Astrocyte (in vitro differentiated cells and primary cell): ENCODE results near the gene TMEM115. TPM values are rescaled to one million over a fixed set of nuclear protein-coding genes. Genes with fewer than 3 reads are reported as not detected.

Experiments used
- DNase-seq: peaks from one replicate; pipeline ENCODE4 v3.0.0-alpha.2; 2010; ENCODE audit warnings: low read depth
- FAIRE-seq: peaks from 2 replicates; lab custom pipeline; 2011; peaks lifted over from hg19 to GRCh38; lab: Jason Lieb, UNC
- H2AFZ ChIP-seq: 2 replicates; pipeline ENCODE4 v1.6.0; 2012; ENCODE audit warnings: low read depth, low read length, inconsistent platforms
- H3K27ac ChIP-seq: 2 replicates; pipeline ENCODE4 v1.5.1; 2011; ENCODE audit warnings: low read depth, low read length, inconsistent platforms
- H3K27me3 ChIP-seq: 2 replicates; pipeline ENCODE4 v1.6.0; 2011; ENCODE audit warnings: low read length, inconsistent platforms; ENCODE audit not compliant: insufficient read depth
- H3K36me3 ChIP-seq: 2 replicates; pipeline ENCODE4 v1.5.1; 2011; ENCODE audit warnings: low read length, inconsistent platforms; ENCODE audit not compliant: insufficient read depth
- H3K4me1 ChIP-seq: 2 replicates; pipeline ENCODE4 v1.5.1; 2011; ENCODE audit warnings: low read length, inconsistent platforms; ENCODE audit not compliant: insufficient read depth
- H3K4me2 ChIP-seq: 2 replicates; pipeline ENCODE4 v1.6.0; 2012; ENCODE audit warnings: low read length, inconsistent platforms
- H3K4me3 ChIP-seq: 2 replicates; pipeline ENCODE4 v1.5.1; 2011; ENCODE audit warnings: low read depth, mild to moderate bottlenecking, low read length, inconsistent platforms; ENCODE audit not compliant: insufficient read depth
- H3K79me2 ChIP-seq: 2 replicates; pipeline ENCODE4 v1.6.0; 2012; ENCODE audit warnings: mild to moderate bottlenecking, low read length, inconsistent platforms; ENCODE audit not compliant: insufficient read depth
- H3K9ac ChIP-seq: 2 replicates; pipeline ENCODE4 v1.6.0; 2012; ENCODE audit warnings: mild to moderate bottlenecking, low read length, inconsistent platforms
- H3K9me3 ChIP-seq: 2 replicates; pipeline ENCODE4 v1.5.1; 2012; ENCODE audit warnings: low read depth, mild to moderate bottlenecking, low read length, inconsistent platforms; ENCODE audit not compliant: insufficient read depth
- H4K20me1 ChIP-seq: 2 replicates; pipeline ENCODE4 v1.6.0; 2012; ENCODE audit warnings: low read length, inconsistent platforms; ENCODE audit not compliant: insufficient read depth
- H3K27ac Mint-ChIP-seq: one replicate; pipeline ENCODE4 v1.8.0; 2021; ENCODE audit warnings: mild to moderate bottlenecking, mixed read lengths; ENCODE audit not compliant: unreplicated experiment
- H3K27me3 Mint-ChIP-seq: one replicate; pipeline ENCODE4 v1.8.0; 2021; ENCODE audit warnings: low read depth, mixed read lengths; ENCODE audit not compliant: unreplicated experiment
- H3K36me3 Mint-ChIP-seq: one replicate; pipeline ENCODE4 v1.8.0; 2021; ENCODE audit warnings: low read depth, mixed read lengths; ENCODE audit not compliant: unreplicated experiment
- H3K4me1 Mint-ChIP-seq: one replicate; pipeline ENCODE4 v1.8.0; 2021; ENCODE audit warnings: low read depth, mixed read lengths; ENCODE audit not compliant: unreplicated experiment
- H3K4me3 Mint-ChIP-seq: one replicate; pipeline ENCODE4 v1.8.0; 2021; ENCODE audit warnings: mild to moderate bottlenecking, moderate library complexity, mixed read lengths; ENCODE audit not compliant: unreplicated experiment
- H3K9me3 Mint-ChIP-seq: one replicate; pipeline ENCODE4 v1.8.0; 2021; ENCODE audit warnings: mild to moderate bottlenecking, mixed read lengths; ENCODE audit not compliant: unreplicated experiment
- EZH2 ChIP-seq: IDR thresholded peaks from 2 replicates; pipeline ENCODE4 v1.6.1; 2012; ENCODE audit warnings: mild to moderate bottlenecking, low read length, inconsistent platforms; ENCODE audit not compliant: insufficient read depth
- total RNA-seq: library from RNA; stranded (reverse); gene quantifications from 2 replicates; pipeline ENCODE4 v1.2.1, GENCODE V29; 2021
- TF ChIP-seq, protein P1 (sequence below): IDR thresholded peaks from 2 replicates; pipeline ENCODE4 v1.5.1; 2011; ENCODE audit warnings: low read depth, mild to moderate bottlenecking, inconsistent platforms, low read length, moderate library complexity; ENCODE audit not compliant: insufficient read depth

TMEM115 gene
- total RNA-seq, 1 donor from 2014 or later: 48.7 TPM

DNA sequence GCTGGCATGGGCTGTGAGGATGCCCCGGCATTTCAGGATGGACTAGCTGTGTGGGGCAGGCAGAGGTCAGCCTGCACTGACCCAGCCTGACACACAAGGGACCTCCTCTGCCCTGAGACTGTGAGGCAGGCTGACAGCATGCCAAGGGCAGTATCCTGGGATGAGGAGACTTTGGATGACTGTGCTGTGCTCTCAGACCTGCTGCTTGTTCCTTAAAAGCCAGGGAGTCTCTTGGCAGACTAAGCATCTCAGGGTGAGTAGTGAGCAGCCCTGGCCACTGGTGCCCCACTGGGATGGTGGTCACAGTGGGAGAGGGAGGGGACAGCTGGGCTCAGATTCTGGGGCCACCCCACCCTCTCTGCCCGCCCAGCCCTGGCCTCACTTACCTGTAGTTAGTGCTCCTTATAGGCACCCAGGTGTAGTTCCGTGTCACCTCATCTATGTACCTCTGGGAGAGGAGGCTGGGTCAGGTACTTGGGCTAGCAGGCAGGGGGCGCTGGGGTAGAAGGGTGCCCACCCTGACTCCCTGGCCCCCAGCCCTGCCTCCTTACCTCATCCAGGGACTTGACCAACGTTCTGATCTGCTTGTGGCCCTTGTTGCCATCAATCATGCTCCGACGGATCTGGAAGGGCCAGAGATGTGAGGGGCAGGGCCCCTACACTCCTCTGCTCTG lies 16.1 kb upstream of the TMEM115 start:
- DNase-seq (no peak), FAIRE-seq (no peak)
- no peak overlapping the region for H3K27ac ChIP-seq
- H3K4me3 ChIP-seq: no peak overlapping the region
- Mint-ChIP-seq H3K27ac (no peak overlapping the region), H3K9me3 (no peaks in the 10 kb centered on the region), H3K4me3 (no peak overlapping the region), H3K27me3 (peaks cover 25% of the 10 kb centered on the region), H3K36me3 (no peaks in the 10 kb centered on the region), H3K4me1 (peaks cover 8% of the 10 kb centered on the region)
- no peak overlapping the region for H2AFZ ChIP-seq
- peaks cover 4% of the 10 kb centered on the region for H3K27me3 ChIP-seq
- no peaks in the 10 kb centered on the region for H4K20me1 ChIP-seq
- no peaks in the 10 kb centered on the region for H3K9me3 ChIP-seq
- TF ChIP-seq, protein P1, sequence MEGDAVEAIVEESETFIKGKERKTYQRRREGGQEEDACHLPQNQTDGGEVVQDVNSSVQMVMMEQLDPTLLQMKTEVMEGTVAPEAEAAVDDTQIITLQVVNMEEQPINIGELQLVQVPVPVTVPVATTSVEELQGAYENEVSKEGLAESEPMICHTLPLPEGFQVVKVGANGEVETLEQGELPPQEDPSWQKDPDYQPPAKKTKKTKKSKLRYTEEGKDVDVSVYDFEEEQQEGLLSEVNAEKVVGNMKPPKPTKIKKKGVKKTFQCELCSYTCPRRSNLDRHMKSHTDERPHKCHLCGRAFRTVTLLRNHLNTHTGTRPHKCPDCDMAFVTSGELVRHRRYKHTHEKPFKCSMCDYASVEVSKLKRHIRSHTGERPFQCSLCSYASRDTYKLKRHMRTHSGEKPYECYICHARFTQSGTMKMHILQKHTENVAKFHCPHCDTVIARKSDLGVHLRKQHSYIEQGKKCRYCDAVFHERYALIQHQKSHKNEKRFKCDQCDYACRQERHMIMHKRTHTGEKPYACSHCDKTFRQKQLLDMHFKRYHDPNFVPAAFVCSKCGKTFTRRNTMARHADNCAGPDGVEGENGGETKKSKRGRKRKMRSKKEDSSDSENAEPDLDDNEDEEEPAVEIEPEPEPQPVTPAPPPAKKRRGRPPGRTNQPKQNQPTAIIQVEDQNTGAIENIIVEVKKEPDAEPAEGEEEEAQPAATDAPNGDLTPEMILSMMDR: no peak
- H3K4me2 ChIP-seq: no peak overlapping the region
- no peaks in the 10 kb centered on the region for H3K79me2 ChIP-seq
- no peaks in the 10 kb centered on the region for H3K4me1 ChIP-seq
- no peak overlapping the region for H3K9ac ChIP-seq
- H3K36me3 ChIP-seq: no peaks in the 10 kb centered on the region

DNA sequence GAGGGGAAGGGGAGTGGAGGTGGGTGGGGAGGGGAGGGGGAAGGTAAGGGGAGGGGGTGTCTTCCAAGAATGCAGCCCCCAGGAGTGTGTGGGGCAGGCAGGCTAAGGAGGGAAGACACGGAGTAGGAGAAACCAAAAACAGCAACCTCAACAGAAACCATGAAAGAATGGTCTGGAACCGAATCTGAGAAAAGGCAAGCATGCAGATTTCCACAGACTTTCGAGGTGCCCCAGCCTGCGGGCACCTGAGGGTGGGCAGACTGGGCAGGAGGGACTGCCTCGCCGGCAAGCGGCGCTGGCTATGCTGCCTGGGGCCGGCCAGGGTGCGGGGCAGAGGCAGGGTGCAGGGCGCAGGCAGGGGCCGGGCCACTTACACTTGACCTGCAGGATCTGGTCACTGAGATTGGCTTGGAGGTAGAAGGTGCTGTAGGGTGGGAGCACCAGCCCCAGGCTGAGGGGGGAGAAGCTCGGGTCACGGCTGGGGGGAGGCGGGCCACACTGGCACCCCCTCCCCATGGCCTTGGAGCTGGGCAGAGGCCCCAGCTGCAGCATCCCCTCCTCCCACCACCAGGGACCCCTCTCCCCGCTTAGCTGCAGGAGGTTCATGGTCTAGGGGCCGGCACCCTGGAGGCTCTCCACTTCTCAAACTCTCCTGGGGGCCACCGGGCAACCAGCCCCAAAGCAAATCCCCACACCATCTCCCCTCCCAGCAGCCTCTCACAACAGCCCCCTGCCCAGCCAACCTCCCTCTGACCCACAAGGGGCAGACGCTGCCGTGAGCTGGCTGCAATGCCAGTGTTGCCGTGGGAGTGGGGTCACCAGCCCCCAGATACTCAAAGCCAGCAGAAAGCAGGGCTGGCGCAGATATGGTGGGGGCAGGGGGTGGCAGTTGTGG lies 15.3 kb upstream of the TMEM115 start:
- no peaks in the 10 kb centered on the region for H3K36me3 Mint-ChIP-seq
- H3K36me3 ChIP-seq: no peaks in the 10 kb centered on the region
- no peak overlapping the region for H3K4me3 Mint-ChIP-seq
- FAIRE-seq (no peak), DNase-seq (no peak)
- H3K9me3 ChIP-seq: no peaks in the 10 kb centered on the region
- H3K4me1 ChIP-seq: no peaks in the 10 kb centered on the region
- no peak overlapping the region for H3K9ac ChIP-seq
- no peak overlapping the region for H3K4me3 ChIP-seq
- H3K4me2 ChIP-seq: no peak overlapping the region
- H3K27me3 Mint-ChIP-seq: peaks cover 18% of the 10 kb centered on the region
- H3K27ac ChIP-seq: no peak overlapping the region
- no peaks in the 10 kb centered on the region for H3K79me2 ChIP-seq
- no peak for TF ChIP-seq EZH2
- TF ChIP-seq, protein P1: no peak
- no peak overlapping the region for H2AFZ ChIP-seq
- H3K9me3 Mint-ChIP-seq: no peaks in the 10 kb centered on the region
- no peaks in the 10 kb centered on the region for H4K20me1 ChIP-seq
- H3K27ac Mint-ChIP-seq: no peak overlapping the region
- H3K4me1 Mint-ChIP-seq: peaks cover 8% of the 10 kb centered on the region
- H3K27me3 ChIP-seq: peaks cover 4% of the 10 kb centered on the region
